Activated naive CD8-positive, alpha-beta T cell (primary cell): ENCODE measurements around the gene PPP1R9A.

Experiments
- H3K27ac Mint-ChIP-seq: one replicate; pipeline ENCODE4 v1.8.0; 2021; ENCODE audit warnings: mixed read lengths
- H3K27me3 Mint-ChIP-seq: one replicate; pipeline ENCODE4 v1.8.0; 2021; ENCODE audit warnings: mixed read lengths
- H3K36me3 Mint-ChIP-seq: one replicate; pipeline ENCODE4 v1.8.0; 2021; ENCODE audit warnings: mixed read lengths
- H3K4me1 Mint-ChIP-seq: one replicate; pipeline ENCODE4 v1.8.0; 2021; ENCODE audit warnings: low read depth, mixed read lengths
- H3K4me3 Mint-ChIP-seq: one replicate; pipeline ENCODE4 v1.8.0; 2021; ENCODE audit warnings: mild to moderate bottlenecking, mixed read lengths
- H3K9me3 Mint-ChIP-seq: one replicate; pipeline ENCODE4 v1.8.0; 2021; ENCODE audit warnings: low read depth, mixed read lengths

Gene PPP1R9A

DNA sequence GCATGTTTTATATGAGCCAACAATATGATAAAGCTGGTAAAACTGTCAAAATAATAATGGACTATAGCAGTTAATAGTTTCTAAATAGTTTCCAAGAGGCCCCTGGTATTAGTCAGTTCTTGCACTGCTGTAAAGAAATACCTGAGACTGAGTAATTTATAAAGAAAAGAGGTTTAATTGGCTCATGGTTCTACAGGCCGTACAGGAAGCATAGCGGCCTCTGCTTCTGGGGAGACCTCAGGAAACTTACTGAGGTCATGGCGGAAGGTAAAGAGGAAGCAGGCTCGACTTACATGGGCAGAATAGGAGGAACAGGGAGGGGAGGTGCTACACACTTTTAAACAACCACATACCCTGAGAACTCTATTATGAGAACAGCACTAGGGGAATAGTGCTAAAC is 104.6 kb downstream of the PPP1R9A start:
- H3K36me3 Mint-ChIP-seq = no peaks in the 10 kb centered on the region
- H3K27me3 Mint-ChIP-seq = no peaks in the 10 kb centered on the region
- H3K9me3 Mint-ChIP-seq = no peaks in the 10 kb centered on the region
- H3K4me3 Mint-ChIP-seq = no peak overlapping the region
- H3K4me1 Mint-ChIP-seq = no peaks in the 10 kb centered on the region
- H3K27ac Mint-ChIP-seq = no peak overlapping the region

- Mint-ChIP-seq H3K27me3 (no peaks in the 10 kb centered on the region), H3K4me3 (no peak overlapping the region), H3K36me3 (no peaks in the 10 kb centered on the region), H3K9me3 (no peaks in the 10 kb centered on the region), H3K27ac (no peak overlapping the region), H3K4me1 (no peaks in the 10 kb centered on the region)
Observed at GRCh38 chr7:95018021-95018420, 110.6 kb downstream of the PPP1R9A start.

- Mint-ChIP-seq H3K27me3 (no peaks in the 10 kb centered on the region), H3K27ac (no peak overlapping the region), H3K4me3 (no peak overlapping the region), H3K36me3 (no peaks in the 10 kb centered on the region), H3K9me3 (peaks cover 15% of the 10 kb centered on the region), H3K4me1 (no peaks in the 10 kb centered on the region)
Observed at GRCh38 chr7:95026018-95026417, 118.6 kb downstream of the PPP1R9A start.

GRCh38 chr7:95026421-95027072 is 119.2 kb downstream of the PPP1R9A start:
- Mint-ChIP-seq H3K27ac (no peak overlapping the region), H3K36me3 (no peaks in the 10 kb centered on the region), H3K4me3 (no peak overlapping the region)

GRCh38 chr7:95027234-95027872 is 120.0 kb downstream of the PPP1R9A start:
- Mint-ChIP-seq H3K4me3 (no peak overlapping the region), H3K27me3 (no peaks in the 10 kb centered on the region), H3K36me3 (no peaks in the 10 kb centered on the region), H3K9me3 (peaks cover 15% of the 10 kb centered on the region), H3K27ac (no peak overlapping the region), H3K4me1 (no peaks in the 10 kb centered on the region)

More at GRCh38 chr7:95026421-95027072, 119.2 kb downstream of the PPP1R9A start:
- H3K4me1 Mint-ChIP-seq = no peaks in the 10 kb centered on the region
- H3K9me3 Mint-ChIP-seq = peaks cover 15% of the 10 kb centered on the region
- no peaks in the 10 kb centered on the region for H3K27me3 Mint-ChIP-seq

DNA sequence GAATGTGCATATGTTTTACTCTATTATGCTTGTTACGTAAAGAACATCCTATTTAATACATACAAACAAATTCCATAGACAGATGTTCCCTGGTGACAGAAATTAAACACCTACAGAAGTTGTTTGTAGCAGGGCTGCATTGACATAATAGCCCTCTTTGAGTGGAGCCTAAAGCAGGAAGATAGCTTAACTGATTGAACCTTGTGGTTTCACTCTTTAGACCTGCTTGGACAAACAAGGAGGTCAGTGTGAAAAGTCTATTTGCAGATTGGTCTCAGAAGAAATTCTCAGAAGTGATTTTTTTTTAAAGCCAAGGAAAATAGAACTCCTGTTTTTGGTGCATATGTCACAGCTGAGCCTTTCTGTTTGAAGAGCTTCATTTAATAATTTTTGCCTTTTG is 121.3 kb downstream of the PPP1R9A start:
- Mint-ChIP-seq H3K4me3 (no peak overlapping the region), H3K36me3 (no peaks in the 10 kb centered on the region), H3K27me3 (no peaks in the 10 kb centered on the region), H3K27ac (no peak overlapping the region), H3K9me3 (peaks cover 15% of the 10 kb centered on the region), H3K4me1 (no peaks in the 10 kb centered on the region)

GRCh38 chr7:95035295-95035694 is 127.9 kb downstream of the PPP1R9A start:
- H3K4me1 Mint-ChIP-seq = no peaks in the 10 kb centered on the region
- H3K4me3 Mint-ChIP-seq = no peak overlapping the region
- H3K27ac Mint-ChIP-seq = no peak overlapping the region
- H3K9me3 Mint-ChIP-seq = no peaks in the 10 kb centered on the region
- H3K27me3 Mint-ChIP-seq = peaks cover 4% of the 10 kb centered on the region
- no peaks in the 10 kb centered on the region for H3K36me3 Mint-ChIP-seq

DNA sequence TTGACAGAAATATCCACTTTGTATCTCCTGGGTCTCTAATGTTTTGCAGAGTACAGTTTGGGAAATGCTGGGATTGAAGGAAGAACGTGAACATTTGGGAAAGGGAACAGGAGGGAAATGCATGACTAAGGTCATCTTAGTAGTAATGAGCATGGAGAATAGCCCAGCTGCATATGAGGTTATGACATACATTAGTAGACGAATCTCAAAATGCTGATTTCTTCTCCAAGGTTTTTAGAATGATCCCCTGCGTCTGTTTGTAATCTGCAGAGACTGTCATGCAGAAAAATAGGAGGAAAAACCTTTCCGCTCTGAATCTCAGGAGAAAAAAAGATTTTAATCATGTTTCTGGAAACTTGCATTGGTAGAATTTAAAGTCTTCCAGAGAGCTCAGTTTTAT is 133.6 kb downstream of the PPP1R9A start:
- Mint-ChIP-seq H3K27ac (no peak overlapping the region), H3K4me1 (no peaks in the 10 kb centered on the region), H3K27me3 (peaks cover 4% of the 10 kb centered on the region), H3K36me3 (no peaks in the 10 kb centered on the region), H3K4me3 (no peak overlapping the region), H3K9me3 (no peaks in the 10 kb centered on the region)

DNA sequence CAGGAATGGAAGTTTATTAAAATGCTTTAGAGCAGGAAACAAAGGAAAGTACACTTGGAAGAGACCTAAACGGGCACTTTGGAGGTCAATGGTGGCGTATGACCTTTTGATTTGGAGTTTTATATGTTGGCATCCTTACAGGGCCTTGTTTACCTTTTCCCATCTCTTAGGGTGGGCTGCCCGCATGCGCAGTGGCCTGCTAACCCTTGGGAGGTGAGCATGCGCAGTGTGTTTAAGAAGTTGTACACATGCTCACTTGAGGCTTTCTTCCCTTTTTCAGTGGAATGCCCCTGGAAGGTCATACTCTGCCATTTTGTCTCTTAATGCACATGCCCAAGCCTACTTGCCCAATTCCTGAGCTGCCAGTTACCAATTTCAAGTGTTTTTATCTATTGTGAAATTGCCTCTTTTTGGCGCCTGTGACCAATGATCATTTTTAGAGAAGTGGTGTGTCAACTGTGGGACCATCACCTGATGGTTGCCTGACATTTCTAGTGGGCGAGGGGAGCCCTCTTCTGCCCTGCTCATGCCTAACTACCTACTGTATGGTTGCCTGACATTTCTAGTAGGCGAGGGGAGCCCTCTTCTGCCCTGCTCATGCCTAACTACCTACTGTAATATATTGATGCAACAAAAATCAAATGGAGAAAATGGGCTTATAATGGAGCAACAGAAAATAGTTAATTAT is 138.0 kb downstream of the PPP1R9A start:
- H3K27ac Mint-ChIP-seq = no peak overlapping the region
- no peak overlapping the region for H3K4me3 Mint-ChIP-seq

DNA sequence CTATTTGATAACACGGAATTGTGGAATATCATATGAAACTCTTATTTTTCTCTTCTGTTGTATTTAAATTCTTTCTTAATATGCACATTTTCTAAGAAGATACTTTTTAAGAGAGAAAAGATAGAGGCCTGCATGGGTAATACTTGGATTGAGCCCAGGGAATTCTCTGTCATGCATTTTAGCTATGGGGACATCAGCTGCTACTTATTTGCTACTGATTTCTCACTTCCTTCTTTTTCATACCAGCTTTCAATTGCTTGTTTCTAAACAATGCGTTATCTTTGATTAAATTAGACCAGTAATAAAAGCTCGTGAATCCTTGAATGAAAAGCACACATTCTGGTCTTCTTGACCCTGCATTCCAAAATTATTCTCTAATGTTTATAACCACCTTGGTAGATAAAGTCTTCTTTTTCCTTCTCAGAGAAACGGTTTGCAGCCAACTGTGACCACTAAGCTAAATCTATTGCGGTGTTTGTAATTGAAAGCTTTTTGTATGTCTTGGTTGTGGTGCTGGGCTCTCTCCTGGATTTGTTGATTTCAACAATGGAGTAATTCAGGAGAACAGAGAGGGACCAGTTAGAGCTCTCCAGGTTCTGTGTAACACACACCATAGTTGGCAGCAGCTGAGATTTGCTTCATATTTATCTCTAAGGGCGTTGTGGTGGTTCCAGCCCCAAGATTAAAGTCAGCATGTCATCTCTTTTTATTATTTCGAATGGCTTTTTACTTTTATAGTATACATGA is 139.3 kb downstream of the PPP1R9A start:
- no peak overlapping the region for H3K4me3 Mint-ChIP-seq
- H3K9me3 Mint-ChIP-seq = no peaks in the 10 kb centered on the region
- H3K4me1 Mint-ChIP-seq = no peaks in the 10 kb centered on the region
- H3K36me3 Mint-ChIP-seq = no peaks in the 10 kb centered on the region
- peaks cover 2% of the 10 kb centered on the region for H3K27me3 Mint-ChIP-seq
- no peak overlapping the region for H3K27ac Mint-ChIP-seq

More for the DNA sequence above, 138.0 kb downstream of the PPP1R9A start:
- H3K36me3 Mint-ChIP-seq = no peaks in the 10 kb centered on the region
- H3K4me1 Mint-ChIP-seq = no peaks in the 10 kb centered on the region
- peaks cover 2% of the 10 kb centered on the region for H3K27me3 Mint-ChIP-seq
- no peaks in the 10 kb centered on the region for H3K9me3 Mint-ChIP-seq

GRCh38 chr7:95047291-95047690 is 139.9 kb downstream of the PPP1R9A start:
- H3K4me1 Mint-ChIP-seq = no peaks in the 10 kb centered on the region
- H3K4me3 Mint-ChIP-seq = no peak overlapping the region
- H3K36me3 Mint-ChIP-seq = no peaks in the 10 kb centered on the region
- no peaks in the 10 kb centered on the region for H3K9me3 Mint-ChIP-seq
- peaks cover 2% of the 10 kb centered on the region for H3K27me3 Mint-ChIP-seq
- no peak overlapping the region for H3K27ac Mint-ChIP-seq

DNA sequence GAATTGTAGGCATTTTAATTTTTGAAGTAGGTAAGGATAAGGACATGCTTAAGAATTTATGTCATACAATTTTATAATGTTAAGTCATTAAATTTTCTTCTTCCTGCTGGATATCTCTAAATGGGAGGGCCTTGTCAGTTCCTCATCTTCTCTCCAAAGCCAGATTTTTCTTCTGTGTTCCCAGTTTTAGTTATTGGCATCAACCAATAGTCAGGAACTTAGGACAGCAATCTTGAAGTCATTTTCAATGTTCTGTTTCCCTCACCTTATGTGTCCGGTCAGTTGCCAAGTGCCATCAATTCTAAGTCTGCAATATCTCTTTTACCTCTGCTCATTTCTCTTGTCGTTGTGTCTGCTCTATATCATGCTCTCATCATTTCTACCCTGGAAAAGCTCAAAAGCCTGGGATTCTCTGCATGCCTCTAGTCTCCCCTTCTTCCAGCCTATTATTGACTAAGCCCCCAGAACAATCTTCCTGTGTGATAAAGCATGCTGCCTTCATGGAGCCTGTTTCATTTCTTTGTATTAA is 145.2 kb downstream of the PPP1R9A start:
- no peaks in the 10 kb centered on the region for H3K36me3 Mint-ChIP-seq
- H3K27ac Mint-ChIP-seq = no peak overlapping the region
- no peaks in the 10 kb centered on the region for H3K4me1 Mint-ChIP-seq
- no peaks in the 10 kb centered on the region for H3K9me3 Mint-ChIP-seq
- peaks cover 2% of the 10 kb centered on the region for H3K27me3 Mint-ChIP-seq
- H3K4me3 Mint-ChIP-seq = no peak overlapping the region

GRCh38 chr7:95054386-95054785 is 147.0 kb downstream of the PPP1R9A start:
- Mint-ChIP-seq H3K4me3 (no peak overlapping the region), H3K4me1 (no peaks in the 10 kb centered on the region), H3K36me3 (no peaks in the 10 kb centered on the region), H3K27me3 (no peaks in the 10 kb centered on the region), H3K27ac (no peak overlapping the region), H3K9me3 (no peaks in the 10 kb centered on the region)

DNA sequence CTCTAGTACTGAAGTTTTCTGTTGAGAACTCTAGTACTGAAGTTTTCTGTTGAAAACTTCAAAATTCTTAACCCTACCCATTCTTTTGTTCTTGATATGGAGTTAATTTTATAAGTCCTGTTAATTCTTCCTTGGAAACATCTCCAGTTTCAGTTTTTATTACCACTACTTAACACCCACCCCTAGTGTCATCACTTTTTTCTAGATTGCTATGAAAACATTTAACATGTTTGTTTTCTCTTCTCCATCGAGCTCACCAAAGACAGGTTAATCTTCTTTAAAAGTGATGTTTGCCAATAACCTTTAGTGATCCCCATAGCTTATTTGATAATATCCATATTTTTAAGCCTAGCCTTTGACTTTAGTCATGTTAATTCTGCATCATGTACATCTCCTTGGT is 147.9 kb downstream of the PPP1R9A start:
- Mint-ChIP-seq H3K27ac (no peak overlapping the region), H3K36me3 (no peaks in the 10 kb centered on the region), H3K9me3 (no peaks in the 10 kb centered on the region), H3K27me3 (no peaks in the 10 kb centered on the region), H3K4me1 (no peaks in the 10 kb centered on the region), H3K4me3 (no peak overlapping the region)
